ENCODE measurements around the gene CAPNS1.
"Not testable (repeated sequence)": the region's sequence is repeated elsewhere in the genome, so short reads cannot be mapped to it uniquely, and the experiment has no call there.

CAPNS1 gene

GRCh38 chr19:36151144-36152018 is 11.5 kb downstream of the CAPNS1 start:
- no peak for DNase-seq (ENCODE audit: low read depth)

- DNase-seq (ENCODE audit: low read depth), result no peak
These were observed 12.1 kb downstream of the CAPNS1 start for GRCh38 chr19:36152019-36152351.

- no peak for DNase-seq (ENCODE audit: low read depth)
These were observed 12.7 kb downstream of the CAPNS1 start, which contains the start of gene COX7A1 for GRCh38 chr19:36152352-36153091. Gene COX7A1 (minus strand): TSS chr19:36152447. CDS start chr19:36152407, 40 bp downstream.

GRCh38 chr19:36153126-36153525 is 13.3 kb downstream of the CAPNS1 start:
- DNase-seq (ENCODE audit: low read depth), result no peak

- DNase-seq (ENCODE audit: low read depth), result no peak
These were observed 21.1 kb downstream of the CAPNS1 start for GRCh38 chr19:36160821-36161596.

- DNase-seq (ENCODE audit: low read depth), result no peak
These were observed 23.9 kb downstream of the CAPNS1 start for GRCh38 chr19:36163813-36164212.

GRCh38 chr19:36169084-36169760 is 29.4 kb downstream of the CAPNS1 start:
- DNase-seq (ENCODE audit: low read depth), result no peak

- no peak for DNase-seq (ENCODE audit: low read depth)
These were observed 33.0 kb downstream of the CAPNS1 start for GRCh38 chr19:36172852-36173251.

- DNase-seq (ENCODE audit: low read depth), result not testable (repeated sequence)
These were observed 34.0 kb downstream of the CAPNS1 start for GRCh38 chr19:36173846-36174245.

GRCh38 chr19:36179077-36179476 is 39.2 kb downstream of the CAPNS1 start:
- not testable (repeated sequence) for DNase-seq (ENCODE audit: low read depth)

- DNase-seq (ENCODE audit: low read depth), result no peak
These were observed 42.9 kb downstream of the CAPNS1 start for GRCh38 chr19:36182612-36183244.

GRCh38 chr19:36183245-36183628 is 43.4 kb downstream of the CAPNS1 start:
- no peak for DNase-seq (ENCODE audit: low read depth)

- DNase-seq (ENCODE audit: low read depth), result not testable (repeated sequence)
These were observed 46.9 kb downstream of the CAPNS1 start for GRCh38 chr19:36186722-36187121.

GRCh38 chr19:36196249-36196648 is 56.4 kb downstream of the CAPNS1 start:
- no peak for DNase-seq (ENCODE audit: low read depth)

- no peak for DNase-seq (ENCODE audit: low read depth)
These were observed 58.3 kb downstream of the CAPNS1 start for GRCh38 chr19:36198119-36198518.
